Activated CD4-positive, alpha-beta T cell treated with anti-CD3 and anti-CD28 coated beads, Interleukin-2, amount 50 U/mL, for 16 hours (primary cell): ENCODE results near the gene CACNA1A.
"Not testable (repeated sequence)": the region's sequence is repeated elsewhere in the genome, so short reads cannot be mapped to it uniquely, and the experiment has no call there.

ENCODE experiments used
- DNase-seq: peaks from one replicate; pipeline ENCODE4 v3.0.0-alpha.2; 2020

The CACNA1A gene

GRCh38 chr19:13267889-13268288 is 238.4 kb downstream of the CACNA1A start:
- no peak for DNase-seq

GRCh38 chr19:13267131-13267530 is 239.1 kb downstream of the CACNA1A start:
- DNase-seq = no peak

GRCh38 chr19:13262450-13262849 is 243.8 kb downstream of the CACNA1A start:
- DNase-seq = peak; percentile 58

- DNase-seq = peak; percentile 75
These were observed 245.2 kb downstream of the CACNA1A start for GRCh38 chr19:13260883-13261653.

GRCh38 chr19:13256918-13257317 is 249.4 kb downstream of the CACNA1A start:
- DNase-seq = no peak

- DNase-seq = not testable (repeated sequence)
These were observed 249.9 kb downstream of the CACNA1A start for GRCh38 chr19:13256398-13256797.

- no peak for DNase-seq
These were observed 250.6 kb downstream of the CACNA1A start for GRCh38 chr19:13255719-13256059.

- no peak for DNase-seq
These were observed 251.1 kb downstream of the CACNA1A start for GRCh38 chr19:13255041-13255718.

GRCh38 chr19:13252569-13253335 is 253.5 kb downstream of the CACNA1A start:
- no peak for DNase-seq

GRCh38 chr19:13244920-13245319 is 261.4 kb downstream of the CACNA1A start:
- no peak for DNase-seq

- DNase-seq = peak; percentile 10
These were observed 264.8 kb downstream of the CACNA1A start for GRCh38 chr19:13241231-13242104.

GRCh38 chr19:13240312-13241022 is 265.8 kb downstream of the CACNA1A start:
- no peak for DNase-seq

- no peak for DNase-seq
These were observed 267.3 kb downstream of the CACNA1A start for GRCh38 chr19:13238891-13239534.

- DNase-seq = peak; percentile 54
These were observed 271.8 kb downstream of the CACNA1A start for GRCh38 chr19:13234518-13234917.

- DNase-seq = no peak
These were observed 274.6 kb downstream of the CACNA1A start for GRCh38 chr19:13231663-13232062.

GRCh38 chr19:13229246-13229645 is 277.0 kb downstream of the CACNA1A start:
- DNase-seq = no peak

GRCh38 chr19:13228561-13228960 is 277.7 kb downstream of the CACNA1A start:
- DNase-seq = no peak

- DNase-seq = no peak
These were observed 279.3 kb downstream of the CACNA1A start for GRCh38 chr19:13226983-13227382.

- DNase-seq = no peak
These were observed 280.1 kb downstream of the CACNA1A start for GRCh38 chr19:13225973-13226865.

- DNase-seq = no peak
These were observed 281.2 kb downstream of the CACNA1A start for GRCh38 chr19:13225085-13225484.
